Calu3 (cell line): Measurements from ENCODE around the gene MTTP. TPM values are rescaled to one million over a fixed set of nuclear protein-coding genes. Genes with fewer than 3 reads are reported as not detected.

Experiments
- BruUV-seq: library from RNA; stranded (reverse); fragments of 400-500 nt; replicated peaks from 2 replicates; lab custom pipeline; 2021; lab: Mats Ljungman, UMichigan
- CTCF ChIA-PET: fragments of 300-600 bp; sonication (Branson Sonifier 250); formaldehyde crosslinking; loops from one replicate; lab custom pipeline; 2022; ENCODE audit warnings: antibody characterized with exemption; lab: Charles Lee
- DNase-seq: peaks from one replicate; pipeline ENCODE4 v3.0.0; 2022
- H3K27ac Mint-ChIP-seq: one replicate; pipeline ENCODE4 v1.8.0; 2022; ENCODE audit warnings: mixed read lengths; ENCODE audit not compliant: unreplicated experiment
- H3K27me3 Mint-ChIP-seq: one replicate; pipeline ENCODE4 v1.8.0; 2022; ENCODE audit warnings: mixed read lengths; ENCODE audit not compliant: unreplicated experiment
- H3K36me3 Mint-ChIP-seq: one replicate; pipeline ENCODE4 v1.8.0; 2022; ENCODE audit warnings: mild to moderate bottlenecking, moderate library complexity, mixed read lengths; ENCODE audit not compliant: insufficient read depth, unreplicated experiment
- H3K4me1 Mint-ChIP-seq: one replicate; pipeline ENCODE4 v1.8.0; 2022; ENCODE audit warnings: mild to moderate bottlenecking, low read depth, mixed read lengths; ENCODE audit not compliant: unreplicated experiment
- H3K4me3 Mint-ChIP-seq: one replicate; pipeline ENCODE4 v1.8.0; 2022; ENCODE audit warnings: mild to moderate bottlenecking, low read depth, moderate library complexity, mixed read lengths; ENCODE audit not compliant: unreplicated experiment
- H3K9me3 Mint-ChIP-seq: one replicate; pipeline ENCODE4 v1.8.0; 2022; ENCODE audit warnings: low read depth, mixed read lengths; ENCODE audit not compliant: unreplicated experiment
- intact Hi-C: fragments of 100-400 bp; cut with micrococcal nuclease; formaldehyde crosslinking; loops from one replicate; pipeline ENCODE4 v1.10.0; 2022; ENCODE audit not compliant: unreplicated experiment
- total RNA-seq: library from RNA; stranded (reverse); gene quantifications from 2 replicates; pipeline ENCODE4 v1.2.3, GENCODE V29; 2022
- TF ChIP-seq, protein P1 (sequence below): fragments of 200-600 bp; IDR thresholded peaks from one replicate; pipeline ENCODE4 v1.8.0; 2022; ENCODE audit warnings: antibody characterized with exemption; ENCODE audit not compliant: unreplicated experiment

Gene MTTP
- total RNA-seq, 1 experiment from 2014 or later = not detected

DNA sequence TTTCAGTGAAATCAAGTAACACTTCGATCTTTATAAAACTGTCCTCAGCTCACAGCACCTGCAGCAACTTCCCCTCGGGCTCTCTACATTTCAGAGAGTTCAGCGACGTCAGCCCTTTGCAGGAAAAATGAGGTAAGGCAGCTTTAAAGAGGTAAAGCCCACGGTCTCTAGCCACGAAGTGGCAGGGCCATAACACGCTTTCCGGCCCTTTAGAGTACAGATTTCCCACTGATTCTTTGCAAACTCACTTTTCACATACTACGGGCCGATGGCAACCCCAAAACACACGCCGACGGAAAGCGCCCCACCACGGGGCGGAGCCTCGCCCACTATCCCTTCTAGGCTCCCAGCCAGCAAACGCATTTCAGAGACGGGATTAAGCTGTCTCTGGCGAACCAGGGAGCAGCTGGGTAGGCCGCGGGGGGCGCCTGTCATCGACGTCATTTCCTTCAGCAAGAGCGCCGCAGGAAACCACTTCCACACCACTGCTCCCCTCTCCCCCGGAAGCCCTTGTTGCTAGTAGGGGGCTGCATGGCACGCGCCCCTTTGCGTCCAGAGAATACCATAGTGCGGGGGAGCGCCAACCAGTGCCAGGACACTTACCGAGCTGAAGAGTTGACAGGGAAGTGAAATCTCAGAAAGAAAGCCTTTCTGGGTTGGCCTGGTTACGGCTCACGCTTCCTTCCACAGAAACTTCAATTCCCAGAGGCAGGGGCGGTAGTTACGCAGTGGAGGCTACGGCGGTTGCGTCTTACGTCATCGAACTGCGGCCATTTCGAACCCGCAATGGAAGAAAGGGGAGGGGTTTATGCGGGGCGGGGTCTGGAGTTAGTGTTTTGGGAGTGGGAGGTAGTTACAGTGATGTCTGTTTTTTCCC, 11.1 kb upstream of the MTTP start, which contains the start of gene TRMT10A:
Gene TRMT10A (minus strand): TSS at position 730 of the 877 bp plus-strand sequence. CDS start 4,701 bp downstream, outside the sequence.
- Mint-ChIP-seq H3K9me3 (no peaks in the 10 kb centered on the region), H3K27ac (peak within 1 kb of the TSS; percentile 98), H3K27me3 (no peaks in the 10 kb centered on the region), H3K4me1 (no peaks in the 10 kb centered on the region), H3K4me3 (peak within 1 kb of the TSS; percentile 95), H3K36me3 (peaks cover 19% of the 10 kb centered on the region)
- DNase-seq = peak; percentile 92
- BruUV-seq = no TSS peak
- TF ChIP-seq, protein P1, sequence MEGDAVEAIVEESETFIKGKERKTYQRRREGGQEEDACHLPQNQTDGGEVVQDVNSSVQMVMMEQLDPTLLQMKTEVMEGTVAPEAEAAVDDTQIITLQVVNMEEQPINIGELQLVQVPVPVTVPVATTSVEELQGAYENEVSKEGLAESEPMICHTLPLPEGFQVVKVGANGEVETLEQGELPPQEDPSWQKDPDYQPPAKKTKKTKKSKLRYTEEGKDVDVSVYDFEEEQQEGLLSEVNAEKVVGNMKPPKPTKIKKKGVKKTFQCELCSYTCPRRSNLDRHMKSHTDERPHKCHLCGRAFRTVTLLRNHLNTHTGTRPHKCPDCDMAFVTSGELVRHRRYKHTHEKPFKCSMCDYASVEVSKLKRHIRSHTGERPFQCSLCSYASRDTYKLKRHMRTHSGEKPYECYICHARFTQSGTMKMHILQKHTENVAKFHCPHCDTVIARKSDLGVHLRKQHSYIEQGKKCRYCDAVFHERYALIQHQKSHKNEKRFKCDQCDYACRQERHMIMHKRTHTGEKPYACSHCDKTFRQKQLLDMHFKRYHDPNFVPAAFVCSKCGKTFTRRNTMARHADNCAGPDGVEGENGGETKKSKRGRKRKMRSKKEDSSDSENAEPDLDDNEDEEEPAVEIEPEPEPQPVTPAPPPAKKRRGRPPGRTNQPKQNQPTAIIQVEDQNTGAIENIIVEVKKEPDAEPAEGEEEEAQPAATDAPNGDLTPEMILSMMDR = no peak
- CTCF ChIA-PET = interaction anchor here (0.6 to 1.3 kb wide), 6 partner anchors 67 to 430 kb away, joined by 3 to 10 read pairs (median 3); no protein-coding TSS in a partner anchor
- intact Hi-C loops = loop anchor here (5.0 kb wide), 2 partner anchors 69 to 324 kb away; no protein-coding TSS in a partner anchor

DNA sequence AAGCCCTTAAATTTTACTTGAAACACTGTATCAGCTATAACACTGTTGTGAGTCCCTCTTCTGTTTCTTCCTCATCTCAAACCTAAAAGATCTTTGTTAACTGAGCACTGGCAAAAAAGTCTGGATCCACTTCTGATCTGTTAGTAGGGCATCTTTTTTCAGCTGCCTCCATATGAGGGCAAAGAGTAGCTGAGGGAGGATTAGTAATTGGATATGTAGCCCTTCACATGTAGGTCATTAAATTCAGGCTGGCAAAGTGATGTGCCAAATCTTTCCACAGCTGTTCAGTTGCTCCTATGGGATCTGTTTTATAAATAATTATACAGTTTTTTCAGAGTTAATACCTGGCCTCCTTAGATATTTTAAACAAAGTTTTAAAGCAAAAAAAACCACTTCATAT, 9.7 kb upstream of the MTTP start:
- no peak for DNase-seq
- TF ChIP-seq, protein P1 = no peak
- CTCF ChIA-PET = no interaction called here
- Mint-ChIP-seq H3K27me3 (no peaks in the 10 kb centered on the region), H3K4me3 (no peak overlapping the region), H3K9me3 (no peaks in the 10 kb centered on the region), H3K27ac (no peak overlapping the region), H3K36me3 (peaks cover 19% of the 10 kb centered on the region), H3K4me1 (no peaks in the 10 kb centered on the region)
- BruUV-seq = no TSS peak
- intact Hi-C loops = loop anchor here (5.0 kb wide), 2 partner anchors 67 to 322 kb away; no protein-coding TSS in a partner anchor

DNA sequence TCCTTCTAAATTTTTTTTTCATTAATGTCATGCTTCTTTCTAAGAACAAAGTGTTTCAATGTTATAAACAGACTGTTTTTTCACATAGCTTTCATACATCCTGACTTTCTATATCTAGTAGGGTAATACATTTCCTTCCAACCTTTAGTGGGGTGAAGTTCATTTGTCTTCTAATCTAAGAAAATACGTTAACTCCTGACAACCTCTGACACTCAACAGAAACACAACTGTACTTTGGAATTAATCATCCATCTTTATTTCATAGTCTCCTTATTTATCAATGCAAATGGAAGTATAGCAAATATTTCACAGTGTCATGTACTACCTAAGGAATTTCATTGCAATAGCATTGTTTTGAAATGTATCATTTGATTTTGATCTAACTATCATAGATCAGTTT, 2.7 kb upstream of the MTTP start:
- H3K36me3 Mint-ChIP-seq = no peaks in the 10 kb centered on the region
- H3K4me1 Mint-ChIP-seq = no peaks in the 10 kb centered on the region
- no peak overlapping the region for H3K4me3 Mint-ChIP-seq
- H3K9me3 Mint-ChIP-seq = no peaks in the 10 kb centered on the region
- CTCF ChIA-PET = no interaction called here
- H3K27ac Mint-ChIP-seq = no peak overlapping the region
- intact Hi-C loops = no loop called here
- DNase-seq = no peak
- TF ChIP-seq, protein P1 = no peak
- no TSS peak for BruUV-seq
- H3K27me3 Mint-ChIP-seq = no peaks in the 10 kb centered on the region

DNA sequence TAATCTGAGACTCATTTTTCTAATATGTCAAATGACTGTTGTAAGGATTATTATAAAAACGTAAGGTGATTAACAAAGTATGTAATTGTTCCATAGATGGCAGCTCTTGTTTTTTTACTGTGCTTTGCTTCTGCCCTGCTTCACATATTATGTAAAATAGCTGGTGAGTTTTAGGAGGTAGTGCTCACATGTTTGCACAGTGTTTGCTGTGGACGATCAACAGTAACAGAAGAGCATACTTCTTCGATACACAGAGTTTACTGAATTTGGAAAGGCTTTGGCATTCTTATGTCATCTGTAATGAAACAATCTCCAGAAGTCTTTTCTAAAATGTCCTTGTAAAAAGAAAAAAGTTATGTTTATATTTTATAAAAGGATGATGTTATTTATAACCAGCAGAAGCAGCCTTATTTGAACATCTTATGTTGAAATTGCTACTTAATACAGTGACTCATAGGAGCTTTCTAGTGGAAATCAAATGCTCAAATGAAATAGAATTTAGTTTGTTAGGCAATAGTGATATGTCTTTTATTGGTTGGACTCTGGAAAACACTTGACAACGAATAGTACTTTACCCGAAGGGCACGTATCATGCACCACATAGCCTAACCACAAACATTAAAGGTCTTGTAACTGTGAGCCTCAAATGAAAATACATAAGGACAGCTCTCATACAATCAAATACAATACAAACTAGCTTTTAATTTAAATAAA, 1.9 kb upstream of the MTTP start:
- Mint-ChIP-seq H3K4me3 (no peak overlapping the region), H3K36me3 (no peaks in the 10 kb centered on the region), H3K9me3 (no peaks in the 10 kb centered on the region), H3K27me3 (no peaks in the 10 kb centered on the region), H3K4me1 (no peaks in the 10 kb centered on the region), H3K27ac (no peak overlapping the region)
- TF ChIP-seq, protein P1 = no peak
- intact Hi-C loops = no loop called here
- no TSS peak for BruUV-seq
- no peak for DNase-seq
- CTCF ChIA-PET = no interaction called here
